ENCODE results near the gene HIVEP3.

The HIVEP3 gene

GRCh38 chr1:41480204-41481108 lies 438.3 kb downstream of the HIVEP3 start:
- Histone ChIP-seq H3K9ac (no peak overlapping the region), H3K36me3 (ENCODE audit: insufficient read depth) (no peaks in the 10 kb centered on the region), H3K27me3 (ENCODE audit: insufficient read depth, low read depth) (no peaks in the 10 kb centered on the region), H3K4me2 (no peak overlapping the region), H3K4me3 (IDR thresholded peaks at IDR 0.05; ENCODE audit: insufficient read depth, low read depth, low read length) (no peak overlapping the region), H4K20me1 (ENCODE audit: insufficient read depth) (no peaks in the 10 kb centered on the region), H3K4me1 (ENCODE audit: low read depth, poor library complexity, severe bottlenecking) (peaks cover 62% of the 10 kb centered on the region), H3K27ac (no peak overlapping the region), H3K79me2 (ENCODE audit: insufficient read depth, low read depth) (no peaks in the 10 kb centered on the region), H2AFZ (ENCODE audit: low read depth) (no peak overlapping the region)
- TF ChIP-seq, protein P1, sequence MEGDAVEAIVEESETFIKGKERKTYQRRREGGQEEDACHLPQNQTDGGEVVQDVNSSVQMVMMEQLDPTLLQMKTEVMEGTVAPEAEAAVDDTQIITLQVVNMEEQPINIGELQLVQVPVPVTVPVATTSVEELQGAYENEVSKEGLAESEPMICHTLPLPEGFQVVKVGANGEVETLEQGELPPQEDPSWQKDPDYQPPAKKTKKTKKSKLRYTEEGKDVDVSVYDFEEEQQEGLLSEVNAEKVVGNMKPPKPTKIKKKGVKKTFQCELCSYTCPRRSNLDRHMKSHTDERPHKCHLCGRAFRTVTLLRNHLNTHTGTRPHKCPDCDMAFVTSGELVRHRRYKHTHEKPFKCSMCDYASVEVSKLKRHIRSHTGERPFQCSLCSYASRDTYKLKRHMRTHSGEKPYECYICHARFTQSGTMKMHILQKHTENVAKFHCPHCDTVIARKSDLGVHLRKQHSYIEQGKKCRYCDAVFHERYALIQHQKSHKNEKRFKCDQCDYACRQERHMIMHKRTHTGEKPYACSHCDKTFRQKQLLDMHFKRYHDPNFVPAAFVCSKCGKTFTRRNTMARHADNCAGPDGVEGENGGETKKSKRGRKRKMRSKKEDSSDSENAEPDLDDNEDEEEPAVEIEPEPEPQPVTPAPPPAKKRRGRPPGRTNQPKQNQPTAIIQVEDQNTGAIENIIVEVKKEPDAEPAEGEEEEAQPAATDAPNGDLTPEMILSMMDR (conservative IDR thresholded peaks at IDR 0.05; ENCODE audit: low read depth, low read length) = no peak

DNA sequence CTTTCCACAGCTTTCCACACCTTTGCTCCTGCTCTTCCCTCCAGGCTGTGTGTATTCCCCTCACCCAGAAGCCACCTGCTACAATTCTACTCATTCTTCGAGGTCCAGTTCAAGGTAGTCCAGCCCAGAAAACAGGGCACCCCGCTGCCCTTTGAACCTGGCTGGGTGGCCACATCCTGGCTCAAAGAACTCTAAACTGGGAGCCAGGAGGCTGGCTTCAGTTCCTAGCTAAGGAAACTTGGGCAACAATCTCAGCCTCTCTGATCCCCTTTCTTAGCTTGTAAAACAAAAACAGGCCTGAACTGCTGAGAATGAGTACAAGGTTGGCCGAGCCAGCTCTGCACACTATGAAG lies 438.9 kb downstream of the HIVEP3 start:
- H2AFZ ChIP-seq (ENCODE audit: low read depth) = no peak overlapping the region
- H4K20me1 ChIP-seq (ENCODE audit: insufficient read depth) = no peaks in the 10 kb centered on the region
- TF ChIP-seq, protein P1 (conservative IDR thresholded peaks at IDR 0.05; ENCODE audit: low read depth, low read length) = no peak
- H3K27me3 ChIP-seq (ENCODE audit: insufficient read depth, low read depth) = no peaks in the 10 kb centered on the region
- H3K36me3 ChIP-seq (ENCODE audit: insufficient read depth) = no peaks in the 10 kb centered on the region
- H3K4me3 ChIP-seq (IDR thresholded peaks at IDR 0.05; ENCODE audit: insufficient read depth, low read depth, low read length) = no peak overlapping the region
- H3K79me2 ChIP-seq (ENCODE audit: insufficient read depth, low read depth) = no peaks in the 10 kb centered on the region
- no peak overlapping the region for H3K27ac ChIP-seq
- peaks cover 55% of the 10 kb centered on the region for H3K4me1 ChIP-seq (ENCODE audit: low read depth, poor library complexity, severe bottlenecking)
- no peak overlapping the region for H3K9ac ChIP-seq
- no peak overlapping the region for H3K4me2 ChIP-seq

DNA sequence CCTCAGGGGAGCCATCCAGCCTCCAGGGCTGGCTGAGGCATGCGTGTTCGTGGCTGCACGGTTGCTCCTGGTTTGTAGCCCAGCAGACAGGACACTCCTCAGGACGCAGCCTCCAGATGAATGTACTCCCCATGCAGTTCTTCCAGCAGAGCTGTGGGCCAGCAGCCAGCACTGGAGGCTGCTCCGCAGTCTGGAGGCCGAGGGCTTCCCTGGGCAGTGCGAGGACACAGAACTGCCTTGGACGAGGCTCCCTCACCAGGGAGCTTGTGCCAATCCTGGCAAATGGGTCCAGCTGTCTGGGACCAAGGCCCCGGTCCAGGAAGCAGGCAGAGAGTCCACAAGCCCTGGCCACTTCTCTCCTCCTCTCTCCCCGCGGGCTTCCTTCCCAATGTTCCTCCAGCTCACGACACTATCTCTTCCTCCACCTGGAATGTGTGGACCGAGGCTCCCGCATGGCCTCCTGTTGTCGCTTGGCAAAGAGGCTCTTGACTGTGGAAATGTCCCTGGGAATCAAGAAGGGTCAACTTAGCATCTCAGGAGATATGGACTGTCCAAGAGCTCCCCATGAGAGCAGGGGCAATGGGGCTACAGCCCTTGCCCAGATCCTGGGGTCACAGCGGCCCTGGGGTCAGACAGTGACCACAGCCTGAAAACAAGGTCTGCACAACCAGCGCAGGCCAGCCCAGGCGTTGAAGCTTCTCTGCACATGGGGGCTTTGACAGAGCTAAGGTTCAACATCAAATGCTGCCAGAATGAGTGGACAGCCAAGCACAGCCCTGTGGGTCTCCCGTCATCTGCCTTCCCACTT lies 439.5 kb downstream of the HIVEP3 start:
- Histone ChIP-seq H2AFZ (ENCODE audit: low read depth) (no peak overlapping the region), H3K27me3 (ENCODE audit: insufficient read depth, low read depth) (no peaks in the 10 kb centered on the region), H3K4me1 (ENCODE audit: low read depth, poor library complexity, severe bottlenecking) (peaks cover 49% of the 10 kb centered on the region), H3K27ac (no peak overlapping the region), H3K4me3 (IDR thresholded peaks at IDR 0.05; ENCODE audit: insufficient read depth, low read depth, low read length) (no peak overlapping the region), H3K9ac (no peak overlapping the region), H3K4me2 (no peak overlapping the region), H3K36me3 (ENCODE audit: insufficient read depth) (no peaks in the 10 kb centered on the region), H3K79me2 (ENCODE audit: insufficient read depth, low read depth) (no peaks in the 10 kb centered on the region), H4K20me1 (ENCODE audit: insufficient read depth) (no peaks in the 10 kb centered on the region)
- TF ChIP-seq, protein P1 (conservative IDR thresholded peaks at IDR 0.05; ENCODE audit: low read depth, low read length) = no peak

- Histone ChIP-seq H3K4me1 (ENCODE audit: low read depth, poor library complexity, severe bottlenecking) (peaks cover 40% of the 10 kb centered on the region), H3K27me3 (ENCODE audit: insufficient read depth, low read depth) (no peaks in the 10 kb centered on the region), H4K20me1 (ENCODE audit: insufficient read depth) (no peaks in the 10 kb centered on the region), H2AFZ (ENCODE audit: low read depth) (no peak overlapping the region), H3K4me2 (no peak overlapping the region), H3K27ac (no peak overlapping the region), H3K79me2 (ENCODE audit: insufficient read depth, low read depth) (no peaks in the 10 kb centered on the region), H3K36me3 (ENCODE audit: insufficient read depth) (no peaks in the 10 kb centered on the region), H3K4me3 (IDR thresholded peaks at IDR 0.05; ENCODE audit: insufficient read depth, low read depth, low read length) (no peak overlapping the region), H3K9ac (no peak overlapping the region)
- TF ChIP-seq, protein P1 (conservative IDR thresholded peaks at IDR 0.05; ENCODE audit: low read depth, low read length) = no peak
Observed at GRCh38 chr1:41478118-41478748, 440.5 kb downstream of the HIVEP3 start.

Data from KMS-11 (cell line).